ENCODE data around the gene TMEM131L.
A peak's percentile ranks its signal among the peaks of the same experiment; 100 is the strongest.

TMEM131L gene

GRCh38 chr4:153465615-153466080 is 512 bp upstream of the TMEM131L start:
- H3K27me3 ChIP-seq (ENCODE audit: insufficient read depth, low read length): no peaks in the 10 kb centered on the region
- peak overlapping the region; percentile 90 for H3K27ac ChIP-seq (ENCODE audit: low read depth, low read length, poor library complexity, severe bottlenecking)
- H2AFZ ChIP-seq (ENCODE audit: low read length): no peak overlapping the region
- H3K4me3 ChIP-seq (ENCODE audit: low read depth, low read length, poor library complexity, severe bottlenecking): peak overlapping the region; percentile 95
- peaks cover 46% of the 10 kb centered on the region for H3K4me1 ChIP-seq (ENCODE audit: insufficient read depth, low read length, severe bottlenecking)
- H4K20me1 ChIP-seq (ENCODE audit: insufficient read depth, low read length): no peaks in the 10 kb centered on the region
- 0 out of 2 replicates have a peak, but pooled peaks cover 5% of the 10 kb centered on the region for H3F3A ChIP-seq (ENCODE audit: insufficient read depth, low read length)
- peaks cover 42% of the 10 kb centered on the region for H3K36me3 ChIP-seq (ENCODE audit: insufficient read depth, low read length)
- no peaks in the 10 kb centered on the region for H3K9me2 ChIP-seq (ENCODE audit: low read depth, low read length)
- no peaks in the 10 kb centered on the region for H3K9me3 ChIP-seq (ENCODE audit: low read length)
- peaks cover 34% of the 10 kb centered on the region for H3K79me2 ChIP-seq (ENCODE audit: insufficient read depth, low read length)
- peak overlapping the region; percentile 98 for H3K9ac ChIP-seq (ENCODE audit: low read length)
- TF ChIP-seq CTCF (IDR thresholded peaks at IDR 0.05; ENCODE audit: low read length) (peak; percentile 33; the same call in 1 of the 2 replicates), EZH2 (IDR thresholded peaks at IDR 0.05; ENCODE audit: borderline replicate concordance, low read length) (no peak)
- H3K4me2 ChIP-seq (ENCODE audit: low read length): peak overlapping the region; percentile 91

GRCh38 chr4:153466949-153467896 is 1.1 kb downstream of the TMEM131L start:
- H3K79me2 ChIP-seq (ENCODE audit: insufficient read depth, low read length): peaks cover 49% of the 10 kb centered on the region

GRCh38 chr4:153467897-153468262 is 1.7 kb downstream of the TMEM131L start:
- Histone ChIP-seq H4K20me1 (ENCODE audit: insufficient read depth, low read length) (no peaks in the 10 kb centered on the region), H3K4me1 (ENCODE audit: insufficient read depth, low read length, severe bottlenecking) (peaks cover 68% of the 10 kb centered on the region), H3K27me3 (ENCODE audit: insufficient read depth, low read length) (no peaks in the 10 kb centered on the region), H3K9ac (ENCODE audit: low read length) (peak overlapping the region; percentile 73), H3K27ac (ENCODE audit: low read depth, low read length, poor library complexity, severe bottlenecking) (peak overlapping the region; percentile 84), H3K79me2 (ENCODE audit: insufficient read depth, low read length) (peaks cover 56% of the 10 kb centered on the region), H3K9me3 (ENCODE audit: low read length) (no peaks in the 10 kb centered on the region), H3K9me2 (ENCODE audit: low read depth, low read length) (no peaks in the 10 kb centered on the region), H2AFZ (ENCODE audit: low read length) (no peak overlapping the region), H3K4me2 (ENCODE audit: low read length) (peak overlapping the region; percentile 85), H3F3A (ENCODE audit: insufficient read depth, low read length) (0 out of 2 replicates have a peak, but pooled peaks cover 5% of the 10 kb centered on the region), H3K36me3 (ENCODE audit: insufficient read depth, low read length) (peaks cover 64% of the 10 kb centered on the region), H3K4me3 (ENCODE audit: low read depth, low read length, poor library complexity, severe bottlenecking) (peak overlapping the region; percentile 95)
- TF ChIP-seq CTCF (IDR thresholded peaks at IDR 0.05; ENCODE audit: low read length) (peak; percentile 13; the same call in 1 of the 2 replicates), EZH2 (IDR thresholded peaks at IDR 0.05; ENCODE audit: borderline replicate concordance, low read length) (no peak)

More at GRCh38 chr4:153466949-153467896, 1.1 kb downstream of the TMEM131L start:
- Histone ChIP-seq H3F3A (ENCODE audit: insufficient read depth, low read length) (0 out of 2 replicates have a peak, but pooled peaks cover 5% of the 10 kb centered on the region), H3K36me3 (ENCODE audit: insufficient read depth, low read length) (peaks cover 58% of the 10 kb centered on the region), H3K4me1 (ENCODE audit: insufficient read depth, low read length, severe bottlenecking) (peaks cover 61% of the 10 kb centered on the region), H3K27me3 (ENCODE audit: insufficient read depth, low read length) (no peaks in the 10 kb centered on the region), H3K27ac (ENCODE audit: low read depth, low read length, poor library complexity, severe bottlenecking) (peak overlapping the region; percentile 96), H2AFZ (ENCODE audit: low read length) (no peak overlapping the region), H3K9me3 (ENCODE audit: low read length) (no peaks in the 10 kb centered on the region), H3K4me2 (ENCODE audit: low read length) (peak overlapping the region; percentile 85), H3K9me2 (ENCODE audit: low read depth, low read length) (no peaks in the 10 kb centered on the region), H3K4me3 (ENCODE audit: low read depth, low read length, poor library complexity, severe bottlenecking) (peak overlapping the region; percentile 95), H3K9ac (ENCODE audit: low read length) (peak overlapping the region; percentile 98), H4K20me1 (ENCODE audit: insufficient read depth, low read length) (no peaks in the 10 kb centered on the region)
- no peak for TF ChIP-seq EZH2 (IDR thresholded peaks at IDR 0.05; ENCODE audit: borderline replicate concordance, low read length)
- TF ChIP-seq CTCF (IDR thresholded peaks at IDR 0.05; ENCODE audit: low read length): no peak

Data from OCI-LY1 (cell line).